Stimulated activated CD4-positive, alpha-beta T cell treated with anti-CD3 and anti-CD28 coated beads, TNF-alpha, amount 100 ng/mL, for 1 hour (primary cell): ENCODE measurements around the gene DUSP8.
A peak's percentile ranks its signal among the peaks of the same experiment; 100 is the strongest.
"Not testable (repeated sequence)": the region's sequence is repeated elsewhere in the genome, so short reads cannot be mapped to it uniquely, and the experiment has no call there.

Source experiments
- DNase-seq, 3 donors: peaks; one replicate each; pipeline ENCODE4 v3.0.0-alpha.2; 2020; ENCODE audit warnings: low read depth in 3 of 3, low spot score in 1 of 3

Gene DUSP8

GRCh38 chr11:1516273-1517067 is 55.6 kb downstream of the DUSP8 start:
- DNase-seq = no peak

GRCh38 chr11:1515082-1516060 is 56.7 kb downstream of the DUSP8 start:
- peak; percentile 28 to 73 (median 44) for DNase-seq

GRCh38 chr11:1514336-1515061 is 57.6 kb downstream of the DUSP8 start:
- no peak for DNase-seq

- no peak for DNase-seq
These were observed 58.5 kb downstream of the DUSP8 start for GRCh38 chr11:1513326-1514296.

GRCh38 chr11:1512531-1513258 is 59.4 kb downstream of the DUSP8 start:
- DNase-seq = not testable (repeated sequence)

- no peak for DNase-seq
These were observed 60.1 kb downstream of the DUSP8 start for GRCh38 chr11:1511937-1512496.

GRCh38 chr11:1510928-1511327 is 61.1 kb downstream of the DUSP8 start:
- DNase-seq = no peak

GRCh38 chr11:1510351-1510750 is 61.7 kb downstream of the DUSP8 start:
- DNase-seq = not testable (repeated sequence)

GRCh38 chr11:1509626-1510255 is 62.3 kb downstream of the DUSP8 start:
- DNase-seq = no peak

GRCh38 chr11:1508986-1509385 is 63.1 kb downstream of the DUSP8 start:
- DNase-seq = no peak

GRCh38 chr11:1508491-1508891 is 63.6 kb downstream of the DUSP8 start:
- DNase-seq = no peak

- DNase-seq = no peak
These were observed 64.5 kb downstream of the DUSP8 start for GRCh38 chr11:1507381-1508140.

- DNase-seq = no peak
These were observed 65.1 kb downstream of the DUSP8 start for GRCh38 chr11:1506981-1507380.

GRCh38 chr11:1505480-1505879 is 66.6 kb downstream of the DUSP8 start:
- no peak for DNase-seq

- no peak for DNase-seq
These were observed 67.3 kb downstream of the DUSP8 start for GRCh38 chr11:1504581-1505290.

GRCh38 chr11:1504138-1504537 is 67.9 kb downstream of the DUSP8 start:
- DNase-seq = no peak
